ENCODE results near the gene STEAP4.
A peak's percentile ranks its signal among the peaks of the same experiment; 100 is the strongest.

STEAP4 gene

DNA sequence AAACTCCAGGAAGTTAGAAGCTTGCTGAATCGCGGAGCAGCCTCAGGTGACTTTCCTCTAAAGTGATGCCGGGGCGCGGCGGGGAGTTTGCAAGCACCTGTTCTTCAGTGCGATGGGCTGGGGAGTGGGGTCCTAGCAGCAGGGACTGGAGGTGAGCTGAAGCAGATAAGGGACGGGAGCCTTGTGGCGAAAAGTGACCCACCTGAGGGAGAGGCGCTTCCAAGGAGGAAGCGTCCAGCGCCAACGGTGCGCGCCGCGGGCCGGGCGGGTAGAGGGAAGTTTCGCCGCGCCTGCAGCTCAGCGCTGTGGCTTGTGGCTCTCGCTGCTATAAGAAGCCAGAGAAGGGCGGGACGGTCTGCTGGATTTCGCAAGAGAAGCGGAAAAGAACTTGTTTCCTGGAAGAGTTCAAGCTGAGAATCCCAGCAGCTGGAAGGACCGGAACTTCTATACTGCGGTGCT lies at the start of gene STEAP4:
Gene STEAP4, minus strand, starts transcription at position 305 of the 459 bp plus-strand sequence. CDS start 22,625 bp downstream, outside the sequence.
- DNase-seq: peak in 36 of 42 donors; percentile 2 to 68 (median 24)
- intact Hi-C loops (cut with DNase I): no loop called here

DNA sequence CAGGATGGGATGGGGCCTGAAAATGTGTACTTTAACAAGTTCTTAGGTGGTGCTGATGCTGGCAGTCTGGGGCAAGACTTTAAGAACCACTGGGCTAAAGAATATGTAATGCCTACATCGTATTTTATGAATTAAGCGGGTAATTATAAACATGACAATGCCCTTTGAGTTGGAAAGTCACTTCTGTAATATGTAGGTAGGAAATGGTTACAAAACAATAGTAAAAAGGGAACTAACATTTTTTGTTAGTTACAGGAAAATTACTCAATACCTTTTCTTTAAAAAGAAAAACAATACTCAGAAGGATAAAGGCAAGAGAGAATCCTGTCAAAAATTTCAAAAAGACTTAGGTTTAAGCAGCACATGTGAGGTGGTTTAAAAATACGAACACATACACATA lies 48.3 kb upstream of the STEAP4 start:
- DNase-seq: no peak
- intact Hi-C loops (cut with DNase I): no loop called here

- intact Hi-C loops (cut with DNase I): no loop called here
- DNase-seq: no peak
These were observed 43.4 kb upstream of the STEAP4 start for GRCh38 chr7:88350118-88350517.

- intact Hi-C loops (cut with DNase I): no loop called here
- DNase-seq: no peak
These were observed 40.8 kb upstream of the STEAP4 start for GRCh38 chr7:88347517-88347916.

DNA sequence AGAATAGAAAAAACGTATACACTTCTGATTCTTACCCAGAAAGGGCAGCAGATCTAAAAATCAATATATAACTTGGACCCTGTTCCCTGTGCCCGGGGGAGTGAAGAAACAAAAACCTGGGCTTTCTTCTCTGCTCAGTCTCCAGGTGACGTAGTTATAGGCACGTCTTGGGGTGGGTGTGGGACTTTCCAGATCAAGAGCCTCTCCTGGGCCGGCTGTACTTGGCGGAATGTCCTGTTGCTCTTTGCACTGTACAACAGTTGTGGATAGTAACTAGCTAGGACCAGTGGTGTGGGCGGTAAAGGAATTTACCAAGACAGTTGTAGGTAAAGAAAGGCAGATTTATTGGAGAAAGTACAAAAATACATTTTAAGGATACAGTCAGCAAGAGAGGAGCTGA lies 40.4 kb upstream of the STEAP4 start:
- DNase-seq: no peak
- intact Hi-C loops (cut with DNase I): no loop called here

- peak in 8 of 42 donors; percentile 8 to 50 (median 20) for DNase-seq
- intact Hi-C loops (cut with DNase I): no loop called here
These were observed 39.7 kb upstream of the STEAP4 start for GRCh38 chr7:88346357-88346756.

- intact Hi-C loops (cut with DNase I): no loop called here
- peak; percentile 30 to 86 (median 67) for DNase-seq
These were observed 38.5 kb upstream of the STEAP4 start for GRCh38 chr7:88344956-88345832.

GRCh38 chr7:88344271-88344670 lies 37.6 kb upstream of the STEAP4 start:
- no peak for DNase-seq
- intact Hi-C loops (cut with DNase I): no loop called here

- no peak for DNase-seq
- intact Hi-C loops (cut with DNase I): no loop called here
These were observed 32.7 kb upstream of the STEAP4 start for GRCh38 chr7:88339195-88339922.

GRCh38 chr7:88338503-88338902 lies 31.8 kb upstream of the STEAP4 start:
- DNase-seq: no peak
- intact Hi-C loops (cut with DNase I): no loop called here

GRCh38 chr7:88337572-88337971 lies 30.9 kb upstream of the STEAP4 start:
- no peak for DNase-seq
- intact Hi-C loops (cut with DNase I): no loop called here

DNA sequence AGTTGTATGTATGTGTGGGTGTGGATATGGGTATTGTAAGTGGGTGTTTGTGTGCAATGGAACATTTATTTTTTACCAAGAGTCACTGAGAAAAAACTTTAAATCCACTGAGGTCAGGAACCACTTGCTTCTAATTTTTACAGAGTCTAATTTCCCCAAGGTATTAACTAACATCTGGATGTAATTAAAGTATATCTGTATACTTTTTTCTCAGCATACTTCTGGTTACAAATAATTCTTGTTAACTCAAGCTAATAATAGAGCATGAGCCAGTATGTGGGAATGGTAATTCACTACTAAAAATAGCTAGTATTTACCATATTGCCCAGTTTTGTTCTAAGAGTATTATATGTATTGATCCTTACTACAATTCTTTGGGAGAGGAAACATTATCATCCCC lies 24.6 kb upstream of the STEAP4 start:
- intact Hi-C loops (cut with DNase I): no loop called here
- no peak for DNase-seq

GRCh38 chr7:88329532-88330463 lies 23.1 kb upstream of the STEAP4 start:
- no peak for DNase-seq

GRCh38 chr7:88328787-88329186 lies 22.1 kb upstream of the STEAP4 start:
- no peak for DNase-seq
- intact Hi-C loops (cut with DNase I): no loop called here

More at GRCh38 chr7:88329532-88330463, 23.1 kb upstream of the STEAP4 start:
- intact Hi-C loops (cut with DNase I): no loop called here

- intact Hi-C loops (cut with DNase I): no loop called here
These were observed 18.0 kb upstream of the STEAP4 start for GRCh38 chr7:88324699-88325098.

GRCh38 chr7:88322151-88322550 lies 15.5 kb upstream of the STEAP4 start:
- no peak for DNase-seq
- intact Hi-C loops (cut with DNase I): no loop called here

More at GRCh38 chr7:88324699-88325098, 18.0 kb upstream of the STEAP4 start:
- DNase-seq: no peak

DNA sequence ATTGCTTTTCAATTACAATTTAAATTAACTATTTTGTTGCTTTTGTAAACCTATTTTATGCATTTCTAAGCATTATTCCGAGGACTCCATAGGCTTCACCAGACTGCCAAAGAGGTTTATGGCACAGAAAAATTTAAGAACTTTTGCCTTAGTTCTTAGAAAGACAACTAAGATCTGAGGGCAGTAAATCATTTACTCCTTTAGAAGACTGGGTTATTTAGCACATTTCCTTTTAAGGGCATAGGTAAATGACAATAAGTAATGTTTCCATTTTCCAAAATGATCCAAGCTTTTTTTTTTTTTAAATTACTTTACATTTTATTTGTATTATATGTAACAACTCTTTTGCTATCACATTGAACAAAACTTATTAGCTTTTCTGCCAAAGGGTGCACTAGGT lies 15.0 kb upstream of the STEAP4 start:
- intact Hi-C loops (cut with DNase I): no loop called here
- DNase-seq: no peak

- DNase-seq: no peak
- intact Hi-C loops (cut with DNase I): no loop called here
These were observed 11.5 kb upstream of the STEAP4 start for GRCh38 chr7:88318196-88318595.

DNA sequence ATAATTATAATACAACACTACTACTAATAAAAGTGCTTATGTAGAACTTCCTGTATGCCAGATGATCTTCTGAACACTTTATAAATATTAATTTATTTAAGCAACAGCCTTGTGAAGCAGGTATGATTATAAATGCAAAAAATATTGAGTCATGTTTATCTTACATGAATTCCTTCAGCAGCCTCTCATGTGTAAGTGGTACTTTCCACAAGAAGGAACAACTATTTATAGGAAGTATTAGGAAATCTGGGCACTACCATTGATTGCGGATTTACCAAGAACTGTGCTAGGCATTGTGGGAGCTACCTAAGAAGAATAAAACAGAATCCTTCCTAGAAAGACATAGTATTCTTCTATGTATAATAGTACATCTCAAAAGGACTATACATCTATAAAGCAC lies 10.7 kb upstream of the STEAP4 start:
- no peak for DNase-seq
- intact Hi-C loops (cut with DNase I): no loop called here
